ENCODE results near the gene C16orf92. TPM values are rescaled to one million over a fixed set of nuclear protein-coding genes. Genes with fewer than 3 reads are reported as not detected.

The C16orf92 gene
- total and polyA plus RNA-seq, 2 of the 8 experiments (the other 6 are each of a cell fraction or from before 2014, with no cell fraction given) = not detected

DNA sequence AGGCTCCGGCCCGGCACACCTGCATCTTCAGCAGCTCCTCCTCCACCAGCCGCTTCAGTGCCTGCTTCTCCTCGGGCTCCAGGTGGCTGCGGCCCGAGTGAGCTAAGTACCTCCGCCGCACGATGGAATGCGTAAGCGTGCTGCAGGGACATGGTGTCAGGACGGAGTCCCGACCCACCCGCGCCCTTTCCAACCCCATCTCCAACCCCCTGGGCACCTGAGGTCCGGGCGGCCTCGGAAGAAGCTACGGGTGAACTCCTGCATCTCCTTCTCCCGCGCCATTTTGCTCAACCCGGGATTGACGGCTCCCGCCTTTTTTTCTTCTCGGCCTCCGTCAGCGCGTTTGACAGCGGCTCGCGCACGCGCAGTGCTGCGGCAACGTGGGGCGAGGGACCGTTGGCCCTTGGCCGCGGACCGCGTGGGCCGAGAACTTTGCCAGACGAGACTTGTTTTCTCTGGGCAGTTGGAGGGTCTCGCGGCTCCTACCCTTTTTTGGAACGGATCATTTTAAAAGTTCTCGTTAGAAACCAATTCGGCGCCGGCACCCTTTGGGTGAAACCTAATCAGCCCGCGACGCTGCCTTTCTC lies 27.6 kb upstream of the C16orf92 start, which contains the start of gene HIRIP3 (continued):
- TF ChIP-seq, protein P1, sequence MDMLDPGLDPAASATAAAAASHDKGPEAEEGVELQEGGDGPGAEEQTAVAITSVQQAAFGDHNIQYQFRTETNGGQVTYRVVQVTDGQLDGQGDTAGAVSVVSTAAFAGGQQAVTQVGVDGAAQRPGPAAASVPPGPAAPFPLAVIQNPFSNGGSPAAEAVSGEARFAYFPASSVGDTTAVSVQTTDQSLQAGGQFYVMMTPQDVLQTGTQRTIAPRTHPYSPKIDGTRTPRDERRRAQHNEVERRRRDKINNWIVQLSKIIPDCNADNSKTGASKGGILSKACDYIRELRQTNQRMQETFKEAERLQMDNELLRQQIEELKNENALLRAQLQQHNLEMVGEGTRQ (IDR thresholded peaks at IDR 0.05; ENCODE audit: low read length) = no peak
- TF ChIP-seq SP1 (IDR thresholded peaks at IDR 0.05; ENCODE audit: low read depth, low read length) (no peak), RFX5 (IDR thresholded peaks at IDR 0.05; ENCODE audit: borderline replicate concordance, low read depth, low read length) (no peak), TCF12 (IDR thresholded peaks at IDR 0.05; ENCODE audit: low read depth, low read length) (no peak), KDM5A (IDR thresholded peaks at IDR 0.05; ENCODE audit: low read length) (no peak; the same call in 1 of the 2 replicates), KDM4A (IDR thresholded peaks at IDR 0.05; ENCODE audit: low read depth, low read length, severe bottlenecking) (peak; percentile 75), TEAD4 (IDR thresholded peaks at IDR 0.05; ENCODE audit: low read depth, low read length) (no peak), POLR2AphosphoS5 (IDR thresholded peaks at IDR 0.05; ENCODE audit: low read depth, low read length) (peak; percentile 79; the same call in 1 of the 2 replicates), HDAC2 (IDR thresholded peaks at IDR 0.05; ENCODE audit: borderline replicate concordance in 1 of 2, low read depth in 2 of 2, low read length in 2 of 2) (peak in 1 of 2 experiments; percentile 76; a peak in 1 of 4 replicates), CHD2 (IDR thresholded peaks at IDR 0.05; ENCODE audit: low read length) (no peak), SAP30 (IDR thresholded peaks at IDR 0.05; ENCODE audit: insufficient read depth, insufficient replicate concordance, low read length) (peak; percentile 60), POLR2A (IDR thresholded peaks at IDR 0.05; ENCODE audit: control extremely low read depth in 1 of 2, low read depth in 2 of 2, low read length in 2 of 2) (peak in 1 of 2 experiments; percentile 61; a peak in 1 of 3 replicates), RAD21 (IDR thresholded peaks at IDR 0.05 in 1 of 2, conservative IDR thresholded peaks at IDR 0.05 in 1 of 2; ENCODE audit: low read depth in 2 of 2, low read length in 2 of 2) (no peak), EGR1 (IDR thresholded peaks at IDR 0.05; ENCODE audit: borderline replicate concordance, low read depth, low read length) (0 out of 2 replicates have a peak, but pooled peaks have one; percentile 5), ZNF274 (IDR thresholded peaks at IDR 0.05; ENCODE audit: borderline replicate concordance, extremely low read depth, low read length) (no peak), CTBP2 (IDR thresholded peaks at IDR 0.05; ENCODE audit: borderline replicate concordance, insufficient read depth, insufficient read length, low read length) (no peak), GABPA (IDR thresholded peaks at IDR 0.05; ENCODE audit: borderline replicate concordance, insufficient read depth, low read length) (no peak)
- TF ChIP-seq, protein P2, sequence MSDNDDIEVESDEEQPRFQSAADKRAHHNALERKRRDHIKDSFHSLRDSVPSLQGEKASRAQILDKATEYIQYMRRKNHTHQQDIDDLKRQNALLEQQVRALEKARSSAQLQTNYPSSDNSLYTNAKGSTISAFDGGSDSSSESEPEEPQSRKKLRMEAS (IDR thresholded peaks at IDR 0.05) = peak; percentile 79
- TF ChIP-seq, protein P3, sequence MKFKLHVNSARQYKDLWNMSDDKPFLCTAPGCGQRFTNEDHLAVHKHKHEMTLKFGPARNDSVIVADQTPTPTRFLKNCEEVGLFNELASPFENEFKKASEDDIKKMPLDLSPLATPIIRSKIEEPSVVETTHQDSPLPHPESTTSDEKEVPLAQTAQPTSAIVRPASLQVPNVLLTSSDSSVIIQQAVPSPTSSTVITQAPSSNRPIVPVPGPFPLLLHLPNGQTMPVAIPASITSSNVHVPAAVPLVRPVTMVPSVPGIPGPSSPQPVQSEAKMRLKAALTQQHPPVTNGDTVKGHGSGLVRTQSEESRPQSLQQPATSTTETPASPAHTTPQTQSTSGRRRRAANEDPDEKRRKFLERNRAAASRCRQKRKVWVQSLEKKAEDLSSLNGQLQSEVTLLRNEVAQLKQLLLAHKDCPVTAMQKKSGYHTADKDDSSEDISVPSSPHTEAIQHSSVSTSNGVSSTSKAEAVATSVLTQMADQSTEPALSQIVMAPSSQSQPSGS (IDR thresholded peaks at IDR 0.05; ENCODE audit: low read length) = no peak; the same call in 1 of the 2 replicates
- TF ChIP-seq, protein P4, sequence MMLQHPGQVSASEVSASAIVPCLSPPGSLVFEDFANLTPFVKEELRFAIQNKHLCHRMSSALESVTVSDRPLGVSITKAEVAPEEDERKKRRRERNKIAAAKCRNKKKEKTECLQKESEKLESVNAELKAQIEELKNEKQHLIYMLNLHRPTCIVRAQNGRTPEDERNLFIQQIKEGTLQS (IDR thresholded peaks at IDR 0.05; ENCODE audit: insufficient read depth, low read depth, low read length) = no peak

All from H1 (cell line).